ENCODE data around the gene P4HTM. TPM values are rescaled to one million over a fixed set of nuclear protein-coding genes. Genes with fewer than 3 reads are reported as not detected.

P4HTM gene
- total RNA-seq, 1 experiment from 2014 or later, result 18.8 TPM

- ChIA-PET POLR2A (interaction anchor here (0.6 to 8.3 kb wide), 5 partner anchors 10 to 86 kb away, joined by 3 to 251 read pairs (median 4); partner anchors contain the start of genes DALRD3, IMPDH2 and NDUFAF3), CTCF (interaction anchor here (0.6 to 1.0 kb wide), 3 partner anchors 13 to 729 kb away, joined by 3 to 6 read pairs (median 3); no protein-coding TSS in a partner anchor)
Measured at GRCh38 chr3:49005303-49005680, 15.3 kb downstream of the P4HTM start.

DNA sequence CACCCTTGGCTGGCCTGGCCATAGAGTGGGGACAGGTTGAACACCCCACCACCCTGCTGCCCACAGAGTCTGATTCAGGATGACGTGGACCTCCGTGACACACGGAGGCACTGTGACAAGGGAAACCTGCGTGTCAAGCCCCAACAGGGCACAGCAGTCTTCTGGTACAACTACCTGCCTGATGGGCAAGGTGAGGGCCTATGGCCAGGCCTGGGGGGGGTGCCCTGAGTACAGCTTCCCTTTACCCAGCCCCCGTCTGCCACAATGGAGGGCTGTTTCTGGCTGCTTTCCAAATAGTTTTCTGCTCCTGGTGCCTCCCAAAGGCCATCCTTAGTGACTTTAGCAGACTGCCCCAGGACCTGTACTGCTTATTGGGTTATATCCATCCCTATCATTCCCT lies 16.0 kb downstream of the P4HTM start:
- H3K27me3 Mint-ChIP-seq (ENCODE audit: insufficient read depth, unreplicated experiment), result no peaks in the 10 kb centered on the region
- POLR2A ChIA-PET, result interaction anchor here (1.1 to 8.3 kb wide), 8 partner anchors 13 to 127 kb away, joined by 3 to 251 read pairs (median 28); partner anchors contain the start of genes DALRD3, IMPDH2, LAMB2 and NDUFAF3
- CTCF ChIA-PET, result interaction anchor here (0.6 to 4.6 kb wide), 2 partner anchors 18 to 729 kb away, joined by 3 to 38 read pairs; partner anchors contain the start of gene P4HTM
- BruUV-seq (replicated peaks), result no TSS peak
- intact Hi-C loops (cut with micrococcal nuclease), result loop anchor here (2.0 to 5.0 kb wide), 2 partner anchors 17 to 89 kb away; partner anchors contain the start of gene ARIH2
- peak overlapping the region; percentile 99 for H3K4me3 Mint-ChIP-seq (ENCODE audit: unreplicated experiment)
- H3K27ac Mint-ChIP-seq (ENCODE audit: low read depth, unreplicated experiment), result peak overlapping the region; percentile 99
- DNase-seq (ENCODE audit: unreplicated experiment), result no peak
- H3K9me3 Mint-ChIP-seq (ENCODE audit: unreplicated experiment), result no peaks in the 10 kb centered on the region
- TF ChIP-seq, protein P1, sequence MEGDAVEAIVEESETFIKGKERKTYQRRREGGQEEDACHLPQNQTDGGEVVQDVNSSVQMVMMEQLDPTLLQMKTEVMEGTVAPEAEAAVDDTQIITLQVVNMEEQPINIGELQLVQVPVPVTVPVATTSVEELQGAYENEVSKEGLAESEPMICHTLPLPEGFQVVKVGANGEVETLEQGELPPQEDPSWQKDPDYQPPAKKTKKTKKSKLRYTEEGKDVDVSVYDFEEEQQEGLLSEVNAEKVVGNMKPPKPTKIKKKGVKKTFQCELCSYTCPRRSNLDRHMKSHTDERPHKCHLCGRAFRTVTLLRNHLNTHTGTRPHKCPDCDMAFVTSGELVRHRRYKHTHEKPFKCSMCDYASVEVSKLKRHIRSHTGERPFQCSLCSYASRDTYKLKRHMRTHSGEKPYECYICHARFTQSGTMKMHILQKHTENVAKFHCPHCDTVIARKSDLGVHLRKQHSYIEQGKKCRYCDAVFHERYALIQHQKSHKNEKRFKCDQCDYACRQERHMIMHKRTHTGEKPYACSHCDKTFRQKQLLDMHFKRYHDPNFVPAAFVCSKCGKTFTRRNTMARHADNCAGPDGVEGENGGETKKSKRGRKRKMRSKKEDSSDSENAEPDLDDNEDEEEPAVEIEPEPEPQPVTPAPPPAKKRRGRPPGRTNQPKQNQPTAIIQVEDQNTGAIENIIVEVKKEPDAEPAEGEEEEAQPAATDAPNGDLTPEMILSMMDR (IDR thresholded peaks at IDR 0.05; ENCODE audit: unreplicated experiment), result no peak
- H3K4me1 Mint-ChIP-seq (ENCODE audit: insufficient read depth, unreplicated experiment), result peaks cover 10% of the 10 kb centered on the region
- H3K36me3 Mint-ChIP-seq (ENCODE audit: insufficient read depth, unreplicated experiment), result peaks cover 35% of the 10 kb centered on the region

More at GRCh38 chr3:49005303-49005680, 15.3 kb downstream of the P4HTM start:
- intact Hi-C loops (cut with micrococcal nuclease), result loop anchor here (5.0 kb wide), 1 partner anchor 88 kb away; the partner anchor contains the start of gene ARIH2
- Mint-ChIP-seq H3K36me3 (ENCODE audit: insufficient read depth, unreplicated experiment) (peaks cover 27% of the 10 kb centered on the region), H3K4me1 (ENCODE audit: insufficient read depth, unreplicated experiment) (peaks cover 10% of the 10 kb centered on the region), H3K4me3 (ENCODE audit: unreplicated experiment) (no peak overlapping the region), H3K27ac (ENCODE audit: low read depth, unreplicated experiment) (no peak overlapping the region), H3K27me3 (ENCODE audit: insufficient read depth, unreplicated experiment) (no peaks in the 10 kb centered on the region), H3K9me3 (ENCODE audit: unreplicated experiment) (no peaks in the 10 kb centered on the region)
- TF ChIP-seq, protein P1 (IDR thresholded peaks at IDR 0.05; ENCODE audit: unreplicated experiment), result no peak
- BruUV-seq (replicated peaks), result no TSS peak
- no peak for DNase-seq (ENCODE audit: unreplicated experiment)

GRCh38 chr3:49006408-49007067 lies 16.5 kb downstream of the P4HTM start:
- no peaks in the 10 kb centered on the region for H3K9me3 Mint-ChIP-seq (ENCODE audit: unreplicated experiment)
- H3K36me3 Mint-ChIP-seq (ENCODE audit: insufficient read depth, unreplicated experiment), result peaks cover 40% of the 10 kb centered on the region
- ChIA-PET CTCF (interaction anchor here (0.6 to 4.6 kb wide), 8 partner anchors 14 to 367 kb away, joined by 3 to 38 read pairs (median 4); partner anchors contain the start of genes NDUFAF3 and P4HTM), POLR2A (interaction anchor here (0.6 to 8.3 kb wide), 25 partner anchors 9 to 567 kb away, joined by 3 to 251 read pairs (median 6); partner anchors contain the start of genes ARIH2, CCDC51, CELSR3 and DAG1)
- H3K27ac Mint-ChIP-seq (ENCODE audit: low read depth, unreplicated experiment), result peak overlapping the region; percentile 99
- no peak for DNase-seq (ENCODE audit: unreplicated experiment)
- intact Hi-C loops (cut with micrococcal nuclease), result loop anchor here (2.0 to 5.0 kb wide), 2 partner anchors 18 to 89 kb away; partner anchors contain the start of gene ARIH2
- TF ChIP-seq, protein P1 (IDR thresholded peaks at IDR 0.05; ENCODE audit: unreplicated experiment), result no peak
- H3K4me1 Mint-ChIP-seq (ENCODE audit: insufficient read depth, unreplicated experiment), result peaks cover 10% of the 10 kb centered on the region
- peak overlapping the region; percentile 99 for H3K4me3 Mint-ChIP-seq (ENCODE audit: unreplicated experiment)
- TSS peak; percentile 90 for BruUV-seq (replicated peaks)
- H3K27me3 Mint-ChIP-seq (ENCODE audit: insufficient read depth, unreplicated experiment), result no peaks in the 10 kb centered on the region

Data from MCF 10A (cell line).